ENCODE results near the gene E2F3. TPM values are rescaled to one million over a fixed set of nuclear protein-coding genes. Genes with fewer than 3 reads are reported as not detected.

Gene E2F3
- total RNA-seq, 4 donors from 2014 or later: 5.8 to 10.7 (median 9.1) TPM

- TF ChIP-seq CTCF (IDR thresholded peaks at IDR 0.05): no peak
- ATAC-seq (ENCODE audit: low FRiP score): no peak
- DNase-seq (ENCODE audit: low spot score): no peak
Measured at GRCh38 chr6:20377623-20378265, 23.9 kb upstream of the E2F3 start.

- ATAC-seq (ENCODE audit: low FRiP score) (no peak), DNase-seq (ENCODE audit: low spot score) (no peak)
- TF ChIP-seq CTCF (IDR thresholded peaks at IDR 0.05): no peak
Measured at GRCh38 chr6:20379231-20379630, 22.4 kb upstream of the E2F3 start.

DNA sequence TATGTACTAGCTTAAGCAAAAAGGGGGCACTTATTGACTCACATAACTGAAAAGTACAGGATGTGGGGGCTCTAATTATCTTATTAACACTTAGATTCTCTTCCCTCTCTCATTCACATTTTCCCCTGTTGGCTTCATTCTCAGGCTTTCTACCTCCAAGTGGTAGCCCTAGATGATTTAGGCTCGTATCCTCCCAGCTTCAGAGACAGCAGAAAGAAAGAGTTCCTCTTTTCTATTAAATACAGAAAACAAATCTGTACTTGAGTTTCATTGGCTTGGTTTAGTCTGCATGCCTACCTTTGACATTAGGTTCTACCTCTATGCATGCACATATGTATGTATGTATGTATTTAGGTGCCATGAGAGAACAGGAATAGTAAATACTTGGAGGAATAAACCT is 15.5 kb upstream of the E2F3 start:
- ATAC-seq (ENCODE audit: low FRiP score): no peak

DNA sequence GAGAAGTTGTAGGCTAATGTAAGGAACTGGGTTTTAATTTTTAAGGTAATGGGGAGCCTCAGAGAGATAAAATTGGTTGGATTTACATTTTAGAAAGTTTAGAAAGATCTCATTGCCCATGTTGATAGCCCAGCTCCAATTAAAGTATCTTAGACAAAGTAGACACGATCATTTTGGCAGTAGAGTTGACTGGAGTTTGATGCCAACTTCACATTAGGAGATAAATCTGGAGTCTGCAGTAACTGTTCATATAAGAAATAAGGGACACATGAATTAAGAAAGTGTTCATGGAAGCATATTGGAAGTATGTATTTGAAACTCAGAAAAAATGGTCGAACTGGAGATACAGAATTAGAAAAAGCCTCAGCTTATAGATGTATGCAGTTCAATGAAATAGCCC is 12.6 kb upstream of the E2F3 start:
- TF ChIP-seq CTCF (IDR thresholded peaks at IDR 0.05): no peak
- DNase-seq (ENCODE audit: low spot score) (no peak), ATAC-seq (ENCODE audit: low FRiP score) (no peak)

More for the DNA sequence above, 15.5 kb upstream of the E2F3 start:
- no peak for TF ChIP-seq CTCF (IDR thresholded peaks at IDR 0.05)
- no peak for DNase-seq (ENCODE audit: low spot score)

GRCh38 chr6:20393297-20393696 is 8.4 kb upstream of the E2F3 start:
- ATAC-seq (ENCODE audit: low FRiP score): no peak
- DNase-seq (ENCODE audit: low spot score): no peak
- TF ChIP-seq CTCF (IDR thresholded peaks at IDR 0.05): no peak

DNA sequence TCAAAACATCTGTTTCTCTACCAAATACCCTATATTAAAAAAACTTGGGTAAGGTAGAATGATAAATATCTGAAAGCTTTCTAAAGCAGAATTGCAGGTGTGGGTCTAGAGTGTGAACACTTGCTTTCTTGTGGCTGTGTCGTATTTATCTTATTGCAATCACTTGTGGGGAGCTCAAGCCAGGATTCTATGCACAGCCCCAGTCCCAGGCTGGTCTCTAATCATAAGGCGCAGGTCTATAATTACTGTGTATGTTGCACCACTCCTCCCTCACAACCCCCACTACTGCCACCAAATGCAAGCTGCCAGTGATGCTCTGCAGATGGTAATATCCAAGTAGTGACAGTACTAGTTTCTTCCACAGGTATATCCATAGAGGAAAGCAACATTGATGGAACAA is 2.2 kb upstream of the E2F3 start:
- ATAC-seq (ENCODE audit: low FRiP score): no peak
- no peak for DNase-seq (ENCODE audit: low spot score)
- TF ChIP-seq CTCF (IDR thresholded peaks at IDR 0.05): no peak

DNA sequence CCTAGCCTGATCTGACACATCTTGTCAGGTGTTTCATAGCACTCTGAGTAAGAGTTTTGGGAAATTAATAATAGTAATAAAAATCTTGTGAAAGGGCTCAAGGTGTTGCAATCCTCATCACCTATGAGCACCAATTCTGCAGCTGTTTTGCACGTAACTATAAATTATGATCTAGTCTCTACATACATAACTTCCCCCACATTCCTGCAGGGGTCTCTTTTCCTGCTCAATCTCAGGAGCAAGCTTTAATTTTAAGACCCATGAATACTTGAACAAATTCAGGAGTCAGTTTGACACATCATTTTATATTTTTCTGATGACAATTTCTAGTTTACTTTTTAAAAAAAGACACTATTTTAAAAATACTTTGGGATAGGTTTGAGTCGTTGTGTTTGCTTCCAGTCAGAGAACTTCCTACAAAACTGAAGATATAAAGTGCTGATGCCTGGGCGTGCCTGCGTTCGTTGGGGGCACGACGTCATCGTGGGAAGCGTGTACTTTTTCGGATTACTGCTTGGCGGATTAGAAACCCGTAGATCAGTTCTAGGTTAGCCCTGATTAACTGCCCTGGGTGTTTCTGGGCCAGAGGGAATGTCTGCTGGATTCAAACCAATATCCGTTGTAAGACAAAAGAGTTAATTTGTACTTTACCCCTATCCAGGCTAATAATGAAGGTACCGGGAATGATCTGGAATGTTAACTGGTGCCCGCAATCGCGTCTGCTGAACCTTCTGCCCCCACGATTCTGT is 1.0 kb upstream of the E2F3 start:
- no peak for TF ChIP-seq CTCF (IDR thresholded peaks at IDR 0.05)
- ATAC-seq (ENCODE audit: low FRiP score) (no peak), DNase-seq (ENCODE audit: low spot score) (no peak)

Measured in omental fat pad (tissue), 4 donors.